Neural cell (in vitro differentiated cells): ENCODE data around the gene ST6GALNAC3. TPM values are rescaled to one million over a fixed set of nuclear protein-coding genes. Genes with fewer than 3 reads are reported as not detected.

Experiments
- H2AFZ ChIP-seq: fragments of 200-600, 300-800 bp; sonication (generic), shearing (Covaris generic); 2 replicates; pipeline ENCODE4 v1.6.0; 2014; ENCODE audit warnings: low read depth, mild to moderate bottlenecking, antibody characterized with exemption, low read length, moderate library complexity
- H3F3A ChIP-seq: fragments of 200-600 bp; shearing (Covaris generic); 2 replicates; pipeline ENCODE4 v1.6.1; 2016; ENCODE audit warnings: mild to moderate bottlenecking, moderate library complexity, mixed read lengths, antibody characterized with exemption, low read length; ENCODE audit not compliant: insufficient read depth, poor library complexity, severe bottlenecking
- H3K27ac ChIP-seq: fragments of 200-600, 300-800 bp; sonication (generic), shearing (Covaris generic); 2 replicates; pipeline ENCODE4 v1.5.1; 2014; ENCODE audit warnings: mild to moderate bottlenecking, low read length, moderate library complexity
- H3K27me3 ChIP-seq: fragments of 300-800, 200-600 bp; sonication (generic), shearing (Covaris generic); 2 replicates; pipeline ENCODE4 v1.6.0; 2014; ENCODE audit warnings: mild to moderate bottlenecking, low read depth, low read length, moderate library complexity; ENCODE audit not compliant: insufficient read depth
- H3K36me3 ChIP-seq: fragments of 300-800, 200-600 bp; sonication (generic), shearing (Covaris generic); 2 replicates; pipeline ENCODE4 v1.5.1; 2014; ENCODE audit warnings: mild to moderate bottlenecking, antibody characterized with exemption, low read length, moderate library complexity; ENCODE audit not compliant: insufficient read depth
- H3K4me2 ChIP-seq: fragments of 300-800, 200-600 bp; sonication (generic), shearing (Covaris generic); 2 replicates; pipeline ENCODE4 v1.6.0; 2014; ENCODE audit warnings: mild to moderate bottlenecking, low read length
- H3K4me3 ChIP-seq: fragments of 300-800, 200-600 bp; sonication (generic), shearing (Covaris generic); 2 replicates; pipeline ENCODE4 v1.5.1; 2014; ENCODE audit warnings: mild to moderate bottlenecking, low read length, moderate library complexity
- H3K79me2 ChIP-seq: fragments of 200-600 bp; shearing (Covaris generic); replicated peaks from 2 replicates; pipeline ENCODE4 v1.6.0; 2014; ENCODE audit warnings: mild to moderate bottlenecking, low read length, moderate library complexity; ENCODE audit not compliant: insufficient read depth
- H3K9ac ChIP-seq: fragments of 300-800, 200-600 bp; sonication (generic), shearing (Covaris generic); 2 replicates; pipeline ENCODE4 v1.6.1; 2016; ENCODE audit warnings: mild to moderate bottlenecking, low read length, mixed read lengths
- H3K9me2 ChIP-seq: fragments of 200-600 bp; shearing (Covaris generic); 2 replicates; pipeline ENCODE4 v1.6.1; 2016; ENCODE audit warnings: mild to moderate bottlenecking, low read length, mixed read lengths; ENCODE audit not compliant: insufficient read depth
- H3K9me3 ChIP-seq: fragments of 200-600, 300-800 bp; sonication (generic), shearing (Covaris generic); 2 replicates; pipeline ENCODE4 v1.6.1; 2016; ENCODE audit warnings: mild to moderate bottlenecking, mixed run types, low read length, moderate library complexity, mixed read lengths
- H4K20me1 ChIP-seq: fragments of 200-600 bp; shearing (Covaris generic); 2 replicates; pipeline ENCODE4 v1.6.1; 2016; ENCODE audit warnings: mild to moderate bottlenecking, mixed run types; ENCODE audit not compliant: insufficient read depth
- EP300 ChIP-seq: fragments of 450-650 bp; conservative IDR thresholded peaks from 2 replicates; pipeline ENCODE4 v1.6.1; 2014; ENCODE audit warnings: antibody characterized with exemption, mild to moderate bottlenecking, moderate library complexity; ENCODE audit not compliant: poor library complexity, severe bottlenecking
- EZH2 ChIP-seq: fragments of 200-600, 300-800 bp; shearing (Covaris generic), sonication (generic); IDR thresholded peaks from 2 replicates; pipeline ENCODE4 v1.6.1; 2014; ENCODE audit warnings: antibody characterized with exemption, low read length, borderline replicate concordance, mild to moderate bottlenecking; ENCODE audit not compliant: insufficient read depth, poor library complexity, severe bottlenecking
- MXI1 ChIP-seq: fragments of 450-650 bp; conservative IDR thresholded peaks from 2 replicates; pipeline ENCODE4 v1.6.1; 2014; ENCODE audit warnings: antibody characterized with exemption, mild to moderate bottlenecking; ENCODE audit not compliant: poor library complexity, severe bottlenecking
- POLR2AphosphoS5 ChIP-seq: IDR thresholded peaks from 2 replicates; pipeline ENCODE4 v1.6.1; 2012
- RAD21 ChIP-seq: fragments of 450-650 bp; conservative IDR thresholded peaks from 2 replicates; pipeline ENCODE4 v1.6.1; 2014; ENCODE audit warnings: antibody characterized with exemption, mild to moderate bottlenecking, moderate library complexity
- SMC3 ChIP-seq: fragments of 450-650 bp; conservative IDR thresholded peaks from 2 replicates; pipeline ENCODE4 v1.6.1; 2014; ENCODE audit warnings: antibody characterized with exemption, mild to moderate bottlenecking, moderate library complexity; ENCODE audit not compliant: poor library complexity
- TAF1 ChIP-seq: IDR thresholded peaks from 2 replicates; pipeline ENCODE4 v1.6.1; 2012; ENCODE audit warnings: low read depth
- polyA plus RNA-seq: library from polyadenylated mRNA; depleted of rRNA; stranded (reverse); fragments of >200 nt; gene quantifications from 2 replicates; pipeline ENCODE4 v1.2.3, GENCODE V29; 2014
- TF ChIP-seq, protein P1 (sequence below): fragments of 450-650 bp; IDR thresholded peaks from 2 replicates; pipeline ENCODE4 v1.5.1; 2014; ENCODE audit warnings: antibody characterized with exemption, mild to moderate bottlenecking, moderate library complexity; ENCODE audit not compliant: poor library complexity, severe bottlenecking
- TF ChIP-seq, protein P2 (sequence below): IDR thresholded peaks from 2 replicates; pipeline ENCODE4 v1.6.1; 2012; ENCODE audit warnings: borderline replicate concordance

ST6GALNAC3 gene
- polyA plus RNA-seq, 1 donor from 2014 or later: 3.6 TPM

DNA sequence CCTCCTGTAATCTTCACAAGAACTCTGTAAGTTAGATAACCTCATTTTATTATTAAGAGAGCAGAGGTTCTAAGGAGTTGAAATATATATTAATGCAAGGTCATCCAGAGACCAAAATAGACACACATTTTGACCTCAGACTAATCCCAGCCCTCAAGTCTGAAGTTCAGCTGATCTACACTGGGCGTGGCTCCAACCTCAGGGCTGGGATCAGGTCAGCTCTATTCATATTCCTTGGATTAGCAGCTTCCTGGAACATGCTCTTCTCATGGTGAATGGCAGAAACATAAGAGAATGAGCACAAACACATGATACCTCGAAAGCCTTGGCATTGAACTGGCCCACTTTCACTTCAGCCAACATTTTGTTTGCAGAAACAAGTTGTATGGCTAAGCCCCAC is 592.0 kb downstream of the ST6GALNAC3 start:
- H3K9me2 ChIP-seq: no peaks in the 10 kb centered on the region
- no peak overlapping the region for H3K9ac ChIP-seq
- H3F3A ChIP-seq: no peaks in the 10 kb centered on the region
- no peak overlapping the region for H3K4me3 ChIP-seq
- peaks cover 3% of the 10 kb centered on the region for H3K9me3 ChIP-seq
- no peaks in the 10 kb centered on the region for H3K27me3 ChIP-seq
- H3K79me2 ChIP-seq: no peaks in the 10 kb centered on the region
- no peak overlapping the region for H3K27ac ChIP-seq
- no peak overlapping the region for H3K4me2 ChIP-seq
- H2AFZ ChIP-seq: no peak overlapping the region
- no peak for TF ChIP-seq POLR2AphosphoS5
- no peak for TF ChIP-seq TAF1
- no peak for TF ChIP-seq RAD21
- TF ChIP-seq EP300: no peak
- TF ChIP-seq, protein P1, sequence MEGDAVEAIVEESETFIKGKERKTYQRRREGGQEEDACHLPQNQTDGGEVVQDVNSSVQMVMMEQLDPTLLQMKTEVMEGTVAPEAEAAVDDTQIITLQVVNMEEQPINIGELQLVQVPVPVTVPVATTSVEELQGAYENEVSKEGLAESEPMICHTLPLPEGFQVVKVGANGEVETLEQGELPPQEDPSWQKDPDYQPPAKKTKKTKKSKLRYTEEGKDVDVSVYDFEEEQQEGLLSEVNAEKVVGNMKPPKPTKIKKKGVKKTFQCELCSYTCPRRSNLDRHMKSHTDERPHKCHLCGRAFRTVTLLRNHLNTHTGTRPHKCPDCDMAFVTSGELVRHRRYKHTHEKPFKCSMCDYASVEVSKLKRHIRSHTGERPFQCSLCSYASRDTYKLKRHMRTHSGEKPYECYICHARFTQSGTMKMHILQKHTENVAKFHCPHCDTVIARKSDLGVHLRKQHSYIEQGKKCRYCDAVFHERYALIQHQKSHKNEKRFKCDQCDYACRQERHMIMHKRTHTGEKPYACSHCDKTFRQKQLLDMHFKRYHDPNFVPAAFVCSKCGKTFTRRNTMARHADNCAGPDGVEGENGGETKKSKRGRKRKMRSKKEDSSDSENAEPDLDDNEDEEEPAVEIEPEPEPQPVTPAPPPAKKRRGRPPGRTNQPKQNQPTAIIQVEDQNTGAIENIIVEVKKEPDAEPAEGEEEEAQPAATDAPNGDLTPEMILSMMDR: no peak
- TF ChIP-seq, protein P2, sequence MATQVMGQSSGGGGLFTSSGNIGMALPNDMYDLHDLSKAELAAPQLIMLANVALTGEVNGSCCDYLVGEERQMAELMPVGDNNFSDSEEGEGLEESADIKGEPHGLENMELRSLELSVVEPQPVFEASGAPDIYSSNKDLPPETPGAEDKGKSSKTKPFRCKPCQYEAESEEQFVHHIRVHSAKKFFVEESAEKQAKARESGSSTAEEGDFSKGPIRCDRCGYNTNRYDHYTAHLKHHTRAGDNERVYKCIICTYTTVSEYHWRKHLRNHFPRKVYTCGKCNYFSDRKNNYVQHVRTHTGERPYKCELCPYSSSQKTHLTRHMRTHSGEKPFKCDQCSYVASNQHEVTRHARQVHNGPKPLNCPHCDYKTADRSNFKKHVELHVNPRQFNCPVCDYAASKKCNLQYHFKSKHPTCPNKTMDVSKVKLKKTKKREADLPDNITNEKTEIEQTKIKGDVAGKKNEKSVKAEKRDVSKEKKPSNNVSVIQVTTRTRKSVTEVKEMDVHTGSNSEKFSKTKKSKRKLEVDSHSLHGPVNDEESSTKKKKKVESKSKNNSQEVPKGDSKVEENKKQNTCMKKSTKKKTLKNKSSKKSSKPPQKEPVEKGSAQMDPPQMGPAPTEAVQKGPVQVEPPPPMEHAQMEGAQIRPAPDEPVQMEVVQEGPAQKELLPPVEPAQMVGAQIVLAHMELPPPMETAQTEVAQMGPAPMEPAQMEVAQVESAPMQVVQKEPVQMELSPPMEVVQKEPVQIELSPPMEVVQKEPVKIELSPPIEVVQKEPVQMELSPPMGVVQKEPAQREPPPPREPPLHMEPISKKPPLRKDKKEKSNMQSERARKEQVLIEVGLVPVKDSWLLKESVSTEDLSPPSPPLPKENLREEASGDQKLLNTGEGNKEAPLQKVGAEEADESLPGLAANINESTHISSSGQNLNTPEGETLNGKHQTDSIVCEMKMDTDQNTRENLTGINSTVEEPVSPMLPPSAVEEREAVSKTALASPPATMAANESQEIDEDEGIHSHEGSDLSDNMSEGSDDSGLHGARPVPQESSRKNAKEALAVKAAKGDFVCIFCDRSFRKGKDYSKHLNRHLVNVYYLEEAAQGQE: no peak
- no peak for TF ChIP-seq EZH2
- TF ChIP-seq SMC3: no peak
- no peak for TF ChIP-seq MXI1
- H3K36me3 ChIP-seq: no peaks in the 10 kb centered on the region
- no peaks in the 10 kb centered on the region for H4K20me1 ChIP-seq

DNA sequence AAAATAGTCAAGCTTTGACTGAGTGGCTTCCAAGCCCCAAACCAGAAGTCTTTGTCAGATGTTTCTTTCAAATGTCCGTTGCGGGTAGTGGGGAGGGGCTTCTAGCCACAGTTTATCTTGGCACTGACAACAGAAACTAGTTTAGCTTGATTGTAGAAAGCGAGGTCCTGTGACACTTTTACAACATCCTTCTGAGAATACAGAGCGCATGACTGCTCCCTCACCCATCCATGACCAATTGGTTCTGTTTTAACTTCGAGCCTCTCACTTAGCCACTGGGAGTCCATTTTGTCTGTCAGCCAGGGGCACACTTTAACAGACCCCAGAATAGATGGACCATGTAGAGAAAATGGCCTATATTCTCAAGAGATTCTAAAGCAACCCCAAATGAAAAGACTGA is 593.5 kb downstream of the ST6GALNAC3 start:
- no peaks in the 10 kb centered on the region for H3K27me3 ChIP-seq
- no peak overlapping the region for H2AFZ ChIP-seq
- H3K4me2 ChIP-seq: no peak overlapping the region
- no peak overlapping the region for H3K27ac ChIP-seq
- H3K36me3 ChIP-seq: no peaks in the 10 kb centered on the region
- no peaks in the 10 kb centered on the region for H3K79me2 ChIP-seq
- peaks cover 3% of the 10 kb centered on the region for H3K9me3 ChIP-seq
- H3K9me2 ChIP-seq: no peaks in the 10 kb centered on the region
- H3F3A ChIP-seq: no peaks in the 10 kb centered on the region
- no peak overlapping the region for H3K4me3 ChIP-seq
- TF ChIP-seq RAD21 (no peak), EZH2 (no peak)
- TF ChIP-seq, protein P2: no peak
- H4K20me1 ChIP-seq: no peaks in the 10 kb centered on the region
- H3K9ac ChIP-seq: no peak overlapping the region
